Omental fat pad (tissue), 4 donors: ENCODE data around the gene ETV7. TPM values are rescaled to one million over a fixed set of nuclear protein-coding genes. Genes with fewer than 3 reads are reported as not detected.

Source experiments
- ATAC-seq: fragments of 150-250 bp; one replicate; pipeline ENCODE4 v1.9.1; 2016; ENCODE audit warnings: mild to moderate bottlenecking, moderate library complexity; ENCODE audit not compliant: low FRiP score
- DNase-seq: peaks from one replicate; pipeline ENCODE4 v3.0.0-alpha.2; 2019; ENCODE audit warnings: low spot score
- CTCF ChIP-seq, 3 donors: fragments of 450-650 bp; IDR thresholded peaks; one replicate each; pipeline ENCODE4 v1.5.1; 2016 to 2017; ENCODE audit warnings: antibody characterized with exemption in 3 of 3, mild to moderate bottlenecking in 3 of 3, moderate library complexity in 2 of 3
- total RNA-seq, 4 donors: library from RNA; depleted of rRNA; stranded (reverse); fragments of >200 nt; gene quantifications; one replicate each; pipeline ENCODE4 v1.1.0, GENCODE V29; 2016

Gene ETV7
- total RNA-seq, 4 donors from 2014 or later, result 0.56 to 5.9 (median 2.8) TPM

DNA sequence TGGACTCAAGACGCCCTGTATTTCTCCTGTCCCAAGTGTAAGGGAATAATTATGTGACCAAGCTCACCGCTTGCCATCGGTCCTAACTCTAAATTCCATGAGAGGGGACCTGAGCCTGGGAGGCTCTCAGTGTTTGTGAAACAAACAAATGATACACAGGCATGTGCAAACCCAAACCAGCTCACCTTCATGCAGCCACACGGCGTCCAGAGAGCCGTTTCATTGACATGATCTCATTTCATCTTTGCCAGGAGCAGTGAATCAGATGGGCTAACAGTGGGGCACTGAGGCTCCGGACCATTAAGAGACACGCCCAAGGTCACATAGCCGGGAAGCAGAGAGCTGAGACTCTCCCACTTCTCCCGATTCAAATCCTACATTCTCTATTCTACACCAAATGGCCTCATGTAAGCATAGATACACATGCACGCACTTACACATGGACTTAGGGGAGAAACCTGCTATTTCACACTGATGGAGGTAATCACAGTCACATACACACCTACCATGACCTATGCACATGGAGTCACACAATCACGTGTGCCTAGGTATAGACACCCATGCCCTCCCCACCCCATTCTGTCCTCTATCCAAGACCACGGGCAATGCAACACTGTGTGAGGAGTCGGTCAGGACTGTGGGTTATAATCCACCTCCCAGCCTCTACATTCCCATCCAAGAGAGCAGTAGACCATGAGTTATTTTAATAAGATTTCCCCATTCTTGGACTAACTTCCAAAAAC, 51.8 kb downstream of the ETV7 start:
- TF ChIP-seq CTCF (IDR thresholded peaks at IDR 0.05), result no peak
- ATAC-seq, result no peak
- DNase-seq, result no peak

GRCh38 chr6:36334832-36335459, 52.5 kb downstream of the ETV7 start:
- ATAC-seq, result no peak
- no peak for DNase-seq
- TF ChIP-seq CTCF (IDR thresholded peaks at IDR 0.05), result no peak

DNA sequence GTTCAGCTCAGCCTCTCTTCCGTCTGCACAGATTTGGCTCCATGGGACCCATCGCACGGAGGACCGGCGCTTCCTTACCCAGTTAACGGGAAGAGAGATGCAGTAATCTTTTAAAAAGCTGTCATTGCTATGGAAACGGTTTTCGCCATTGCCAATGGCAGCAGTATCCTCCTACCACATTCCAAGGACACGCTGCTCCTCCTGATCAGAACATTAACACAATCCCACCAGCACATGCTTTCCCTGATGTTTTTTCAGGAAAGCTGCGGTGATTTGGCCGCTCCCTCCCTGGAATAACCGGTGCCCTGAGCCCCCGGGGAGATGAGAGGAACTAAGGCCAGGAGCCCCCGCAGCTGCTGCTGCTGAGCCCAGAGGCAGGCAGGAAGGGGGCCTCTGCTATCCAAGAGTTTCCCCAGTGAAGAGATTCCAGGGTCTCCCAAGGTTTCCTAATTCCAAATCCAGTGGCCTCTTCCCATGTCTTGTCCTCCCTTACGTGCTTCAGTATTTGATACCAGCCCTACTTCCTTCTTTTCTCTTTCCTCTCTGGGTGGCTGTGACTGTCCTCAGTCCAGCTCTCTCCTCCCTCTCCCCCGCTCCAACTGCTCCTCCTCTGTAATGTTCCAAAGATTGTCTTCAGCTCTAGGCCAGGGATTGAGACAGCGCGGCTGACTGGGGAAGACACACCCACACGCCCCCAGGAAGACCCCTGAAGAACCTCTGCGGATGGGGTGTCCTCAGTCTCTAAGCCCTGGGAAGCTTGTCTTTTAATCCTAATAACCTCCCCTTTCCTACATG, 53.3 kb downstream of the ETV7 start:
- DNase-seq (no peak), ATAC-seq (no peak)
- TF ChIP-seq CTCF (IDR thresholded peaks at IDR 0.05), result no peak

- no peak for ATAC-seq
- no peak for TF ChIP-seq CTCF (IDR thresholded peaks at IDR 0.05)
- DNase-seq, result no peak
Measured at GRCh38 chr6:36333171-36333895, 54.1 kb downstream of the ETV7 start.

DNA sequence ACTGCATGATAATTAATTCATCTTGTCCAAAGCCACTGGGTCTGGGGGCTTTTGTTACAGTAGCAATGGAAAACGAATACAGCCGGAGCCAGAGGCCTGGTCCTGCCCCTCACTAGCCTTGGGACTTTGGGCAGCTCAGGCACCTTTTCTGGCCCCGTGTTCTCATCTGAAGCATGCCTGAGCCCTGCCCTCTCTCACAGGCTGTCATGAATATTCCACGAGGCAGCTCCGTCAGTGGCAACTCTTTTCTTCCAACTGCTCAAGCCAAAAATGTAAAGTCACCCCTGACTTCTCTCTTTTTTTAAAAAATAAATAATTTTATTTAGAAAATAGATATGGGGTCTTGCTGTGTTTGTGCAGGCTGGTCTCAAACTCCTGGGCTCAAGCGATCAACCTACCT, 56.1 kb downstream of the ETV7 start:
- TF ChIP-seq CTCF (IDR thresholded peaks at IDR 0.05), result no peak
- ATAC-seq, result no peak
- no peak for DNase-seq

GRCh38 chr6:36330366-36330765, 57.1 kb downstream of the ETV7 start:
- no peak for TF ChIP-seq CTCF (IDR thresholded peaks at IDR 0.05)
- DNase-seq (no peak), ATAC-seq (no peak)
